Stimulated activated CD4-positive, alpha-beta T cell treated with anti-CD3 and anti-CD28 coated beads, TNF-alpha, amount 100 ng/mL, for 4 hours (primary cell): Measurements from ENCODE around the gene IL22.
"Not testable (repeated sequence)": the region's sequence is repeated elsewhere in the genome, so short reads cannot be mapped to it uniquely, and the experiment has no call there.

Experiments
- DNase-seq, 3 experiments: peaks; one replicate each; pipeline ENCODE4 v3.0.0-alpha.2; 2020; ENCODE audit warnings: low read depth in 3 of 3

The IL22 gene

GRCh38 chr12:68229956-68230355 is 23.4 kb downstream of the IL22 start:
- no peak for DNase-seq

GRCh38 chr12:68227356-68227755 is 26.0 kb downstream of the IL22 start:
- DNase-seq = no peak

GRCh38 chr12:68225576-68226476 is 27.6 kb downstream of the IL22 start, which contains the start of gene IL26:
Gene IL26 (minus strand): TSS chr12:68225810. CDS start chr12:68225756, 54 bp downstream.
- no peak for DNase-seq

GRCh38 chr12:68224613-68225285 is 28.7 kb downstream of the IL22 start:
- no peak for DNase-seq

GRCh38 chr12:68223067-68223747 is 30.2 kb downstream of the IL22 start:
- DNase-seq = peak; percentile 31 to 57 (median 50)

GRCh38 chr12:68222326-68222725 is 31.1 kb downstream of the IL22 start:
- no peak for DNase-seq

- no peak for DNase-seq
Measured at GRCh38 chr12:68221497-68221896, 31.9 kb downstream of the IL22 start.

- no peak for DNase-seq
Measured at GRCh38 chr12:68210875-68211274, 42.5 kb downstream of the IL22 start.

- not testable (repeated sequence) for DNase-seq
Measured at GRCh38 chr12:68209048-68209728, 44.2 kb downstream of the IL22 start.

- no peak for DNase-seq
Measured at GRCh38 chr12:68207276-68207675, 46.1 kb downstream of the IL22 start.

GRCh38 chr12:68206446-68206845 is 47.0 kb downstream of the IL22 start:
- no peak for DNase-seq

- DNase-seq = no peak
Measured at GRCh38 chr12:68203460-68203875, 49.9 kb downstream of the IL22 start.

- no peak for DNase-seq
Measured at GRCh38 chr12:68200854-68201253, 52.5 kb downstream of the IL22 start.

GRCh38 chr12:68199127-68199526 is 54.3 kb downstream of the IL22 start:
- DNase-seq = no peak

- no peak for DNase-seq
Measured at GRCh38 chr12:68198507-68199086, 54.8 kb downstream of the IL22 start.
